HG03378 (cell line): ENCODE measurements around the gene ARF1.

Experiments used
- ATAC-seq: cut with Tn5 transposase; IDR thresholded peaks from one replicate; pipeline ENCODE4 v1.9.1; 2021; ENCODE audit warnings: mild to moderate bottlenecking, moderate library complexity; ENCODE audit not compliant: unreplicated experiment

The ARF1 gene

DNA sequence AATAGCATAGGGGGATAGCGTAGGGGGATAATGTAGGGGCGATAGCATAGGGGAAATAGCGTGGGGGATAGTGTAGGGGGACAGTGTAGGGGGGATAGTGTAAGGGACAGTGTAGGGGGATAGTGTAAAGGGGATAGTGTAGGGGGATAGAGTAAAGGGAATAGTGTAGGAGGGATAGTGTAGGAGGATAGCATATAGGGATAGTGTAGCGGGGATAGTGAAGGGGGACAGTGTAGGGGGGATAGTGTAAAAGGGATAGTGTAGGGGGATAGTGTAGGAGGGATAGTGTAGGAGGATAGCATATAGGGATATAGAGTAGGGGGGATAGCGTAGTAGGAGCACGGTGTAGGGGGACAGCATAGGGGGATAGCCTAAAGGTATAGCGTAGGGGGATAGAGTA, 14.1 kb upstream of the ARF1 start:
- ATAC-seq = no peak

GRCh38 chr1:228070173-228070572, 12.3 kb upstream of the ARF1 start:
- ATAC-seq = no peak

DNA sequence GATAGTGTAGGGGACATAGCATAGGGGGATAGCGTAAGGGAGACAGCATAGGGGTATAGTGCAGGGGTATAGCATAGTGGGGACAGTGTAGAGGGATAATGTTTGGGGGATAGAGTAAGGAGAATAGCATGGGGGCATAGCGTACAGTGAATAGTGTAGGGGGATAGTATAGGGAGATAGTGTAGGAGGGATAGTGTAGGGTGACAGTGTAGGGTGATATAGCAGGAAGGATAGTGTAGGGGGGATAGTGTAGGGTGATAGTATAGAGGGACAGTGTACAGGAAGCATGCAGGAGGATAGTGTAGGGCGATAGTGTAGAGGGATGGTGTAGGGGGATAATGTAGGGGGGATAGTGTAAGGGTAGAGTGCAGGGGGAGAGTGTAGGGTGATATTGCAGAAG, 11.7 kb upstream of the ARF1 start:
- no peak for ATAC-seq

DNA sequence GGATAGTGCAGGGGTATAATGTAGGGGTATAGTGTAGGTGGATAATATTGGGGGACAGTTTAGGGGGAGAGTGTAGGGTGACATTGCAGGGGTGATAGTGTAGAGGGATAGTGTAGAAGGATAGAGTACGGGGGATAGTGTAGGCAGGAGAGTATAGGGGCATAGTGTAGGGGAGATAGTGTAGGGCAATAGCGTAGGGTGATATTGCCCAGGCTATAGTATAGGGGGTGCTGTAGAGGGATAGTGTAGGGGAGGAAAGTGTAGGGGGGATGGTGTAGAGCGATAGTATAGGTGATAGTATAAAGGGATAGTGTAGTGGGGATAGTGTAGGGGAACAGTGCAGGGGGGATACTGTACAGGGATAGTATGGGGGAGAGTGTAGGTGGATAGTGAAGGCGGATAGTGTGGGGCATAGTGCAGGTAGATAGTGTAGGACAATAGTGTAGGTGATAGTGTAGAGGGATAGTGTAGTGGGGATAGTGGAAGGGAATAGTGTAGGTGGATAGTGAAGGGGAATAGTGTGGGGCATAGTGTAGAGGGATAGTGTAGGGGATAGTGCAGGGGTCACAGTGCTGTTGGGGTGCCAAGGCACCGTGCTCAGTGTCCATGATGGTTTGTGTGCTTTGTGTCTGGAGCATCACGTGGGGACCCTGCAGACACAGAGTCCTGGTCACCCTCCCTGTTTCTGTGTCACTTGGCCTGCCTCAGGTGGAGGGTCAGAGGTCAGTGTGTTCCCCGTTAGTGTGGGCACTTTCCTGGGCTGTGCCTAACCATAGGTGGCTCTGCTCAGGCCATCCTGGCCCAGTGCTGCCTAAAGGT, 10.5 kb upstream of the ARF1 start:
- no peak for ATAC-seq

GRCh38 chr1:228072658-228073043, 9.9 kb upstream of the ARF1 start:
- no peak for ATAC-seq

DNA sequence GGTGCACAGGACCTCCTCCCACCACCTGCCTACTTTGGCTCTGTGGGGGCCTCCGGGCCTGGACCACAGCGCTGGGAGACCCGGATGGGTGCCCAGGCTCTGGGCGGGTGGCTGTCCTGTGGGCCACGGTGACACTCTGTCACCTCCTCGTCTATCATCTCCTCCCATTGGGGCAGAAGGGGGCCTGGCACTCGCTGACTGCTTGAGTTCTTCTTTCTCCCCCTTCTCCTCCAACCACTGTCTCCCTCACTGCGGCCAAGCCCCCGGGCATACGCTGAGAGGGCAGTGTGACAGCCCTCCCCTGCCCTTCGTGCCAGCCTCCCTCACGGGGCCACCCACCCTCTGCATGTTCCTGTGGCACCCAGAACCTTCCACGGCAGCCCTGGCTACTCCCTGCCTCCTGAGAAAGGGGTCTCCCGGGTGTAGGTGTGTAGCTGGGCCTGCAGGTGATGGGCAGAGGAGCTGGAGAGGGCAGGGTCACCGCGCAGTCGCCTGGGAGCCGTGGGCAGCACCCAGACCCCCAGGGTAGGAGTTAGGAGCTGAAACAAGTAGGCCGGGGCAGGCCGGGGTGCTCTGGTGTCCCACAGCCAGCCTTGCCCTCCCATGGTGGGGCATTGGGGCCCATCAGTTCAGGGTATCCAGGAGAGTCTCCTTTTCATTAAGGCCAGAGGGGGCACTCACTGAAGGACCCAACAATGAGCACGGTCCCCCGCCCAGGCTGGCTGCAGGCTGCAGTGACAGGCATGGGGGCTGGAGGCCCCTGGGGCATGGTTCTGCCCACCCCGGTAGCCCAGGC, 9.2 kb upstream of the ARF1 start:
- ATAC-seq = no peak

DNA sequence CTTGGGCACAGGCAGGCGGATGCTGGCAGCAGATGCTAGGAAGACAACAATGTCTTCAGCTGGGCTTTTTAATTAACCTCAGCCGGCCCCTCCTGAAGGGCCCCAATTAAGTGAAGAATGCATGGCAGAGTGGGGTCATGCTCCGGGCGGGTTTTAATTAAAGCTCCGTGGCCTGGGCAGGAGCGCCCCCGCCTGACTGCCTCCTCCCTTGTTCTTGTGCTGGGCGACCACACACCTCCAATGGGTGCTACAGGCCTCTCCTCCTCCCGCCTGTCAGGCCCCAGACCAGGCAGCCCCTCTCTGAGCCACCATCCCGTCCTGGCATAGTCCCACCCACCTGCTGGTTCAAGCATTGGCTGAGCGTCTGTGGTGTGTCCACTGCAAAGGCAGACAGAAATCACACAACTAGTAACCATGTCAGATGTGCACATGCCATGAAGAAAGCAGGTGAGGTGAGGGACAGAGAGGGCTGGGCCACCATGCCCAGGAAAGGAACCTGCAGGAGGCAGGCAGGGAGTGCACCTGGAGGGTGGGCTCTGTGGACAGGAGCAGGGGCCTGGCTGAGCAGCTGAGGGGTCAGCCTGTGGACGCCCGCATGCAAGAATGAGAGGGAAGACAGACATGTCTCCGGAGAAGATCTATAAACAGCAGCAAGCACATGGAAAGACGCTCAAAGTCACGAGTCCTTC, 8.5 kb upstream of the ARF1 start:
- ATAC-seq = no peak

DNA sequence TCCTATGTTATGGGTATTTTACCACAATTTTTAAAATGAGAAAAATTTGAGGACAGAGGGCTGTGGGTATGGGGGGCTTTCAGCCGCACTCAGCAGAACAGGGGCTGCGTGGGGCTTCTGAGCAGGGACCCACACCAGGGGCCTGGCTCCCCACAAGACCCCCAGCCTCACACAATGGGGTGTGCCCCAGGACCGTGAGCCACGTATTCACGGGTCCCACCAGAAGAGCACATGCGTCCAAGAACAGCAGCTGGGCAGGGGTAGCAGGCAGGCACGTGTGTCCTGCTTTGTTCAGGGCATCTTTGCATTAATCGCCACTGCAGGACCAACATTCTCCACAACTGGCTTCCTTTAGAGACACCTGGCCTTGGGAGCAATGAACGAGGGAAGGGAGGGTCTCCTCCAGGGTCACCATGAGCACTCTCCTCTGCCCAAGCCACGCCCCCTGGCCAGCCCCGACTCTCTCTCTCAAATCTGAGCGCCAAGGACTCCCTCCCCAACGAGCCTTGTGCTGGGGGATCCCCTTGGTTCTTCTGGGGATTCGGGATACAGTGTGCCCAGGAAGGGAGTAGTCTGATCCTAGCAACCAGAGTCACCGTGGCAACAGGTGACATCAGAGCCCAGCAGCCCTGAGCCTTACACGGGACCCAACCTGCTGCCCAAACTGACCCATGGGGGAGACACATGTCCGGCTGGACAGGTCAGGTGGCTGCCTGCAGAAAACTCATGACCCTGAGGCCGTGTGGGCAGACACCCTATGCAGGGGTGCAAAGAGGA, 7.4 kb upstream of the ARF1 start:
- no peak for ATAC-seq

GRCh38 chr1:228075801-228076271, 6.7 kb upstream of the ARF1 start:
- ATAC-seq = no peak

DNA sequence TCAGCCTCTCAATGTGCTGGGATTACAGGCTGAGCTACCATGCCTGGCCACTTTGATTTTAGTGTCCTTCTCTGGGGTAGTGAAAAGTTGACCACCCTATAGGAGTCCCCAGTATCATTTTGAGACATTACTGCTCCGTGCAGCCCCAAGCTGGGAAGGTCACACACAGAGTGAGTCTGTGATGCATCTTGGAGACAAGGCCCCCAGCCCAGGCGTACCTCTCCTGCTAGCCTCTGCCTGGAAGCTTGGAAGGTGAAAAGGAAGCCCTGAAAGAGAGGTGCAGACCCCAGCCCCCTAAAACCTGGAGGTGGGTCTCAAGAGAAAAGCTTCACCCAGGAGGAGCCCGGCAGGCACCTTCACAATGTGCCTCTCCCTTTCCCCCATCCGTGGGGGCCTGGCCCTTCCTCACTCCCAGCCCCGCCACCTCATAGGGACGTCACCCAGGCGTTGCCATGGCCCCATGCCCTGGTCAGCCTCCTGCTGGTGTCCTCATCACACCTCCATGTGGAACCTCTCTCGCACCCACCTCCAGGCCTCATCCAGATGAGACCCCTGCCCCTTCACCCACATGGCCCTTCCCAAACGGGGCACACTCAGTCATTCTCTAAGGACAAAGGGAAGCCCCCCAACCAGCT, 5.6 kb upstream of the ARF1 start:
- ATAC-seq = no peak

DNA sequence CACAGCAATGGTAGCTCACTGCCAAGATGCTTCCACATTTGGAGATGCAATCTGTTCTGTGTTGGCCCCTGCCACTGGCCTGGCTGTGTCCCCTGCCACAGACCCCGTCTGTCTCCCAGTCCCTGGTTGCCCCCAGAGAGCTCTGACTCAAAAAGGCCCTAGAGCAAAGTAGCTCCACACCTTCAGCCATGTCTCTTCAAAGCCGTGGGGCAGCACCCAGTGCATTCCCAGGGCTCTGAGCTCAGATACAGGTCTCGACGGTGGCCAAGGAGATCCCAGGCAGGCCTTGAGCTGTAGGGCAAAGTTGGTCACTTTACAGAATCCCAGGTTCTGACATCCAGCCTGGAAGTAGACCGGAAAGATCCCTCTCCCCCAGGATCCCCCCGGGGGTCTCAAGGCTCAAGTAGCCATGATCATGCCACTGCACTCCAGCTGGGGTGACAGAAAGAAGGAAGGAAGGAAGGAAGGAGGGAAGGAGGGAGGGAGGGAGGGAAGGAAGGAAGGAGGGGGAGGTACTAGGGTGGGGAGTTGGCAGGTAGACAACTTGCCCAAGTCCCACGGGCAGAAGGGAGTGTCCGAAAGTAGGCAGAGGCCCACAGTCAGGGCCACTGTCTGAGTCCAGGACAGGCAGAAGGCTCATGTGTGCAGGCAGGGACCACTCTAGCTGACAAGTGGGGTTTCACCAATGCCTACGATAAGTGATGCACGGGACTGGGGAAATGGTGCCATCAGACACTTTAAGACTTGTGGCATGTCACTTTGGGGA, 4.8 kb upstream of the ARF1 start:
- ATAC-seq = no peak

DNA sequence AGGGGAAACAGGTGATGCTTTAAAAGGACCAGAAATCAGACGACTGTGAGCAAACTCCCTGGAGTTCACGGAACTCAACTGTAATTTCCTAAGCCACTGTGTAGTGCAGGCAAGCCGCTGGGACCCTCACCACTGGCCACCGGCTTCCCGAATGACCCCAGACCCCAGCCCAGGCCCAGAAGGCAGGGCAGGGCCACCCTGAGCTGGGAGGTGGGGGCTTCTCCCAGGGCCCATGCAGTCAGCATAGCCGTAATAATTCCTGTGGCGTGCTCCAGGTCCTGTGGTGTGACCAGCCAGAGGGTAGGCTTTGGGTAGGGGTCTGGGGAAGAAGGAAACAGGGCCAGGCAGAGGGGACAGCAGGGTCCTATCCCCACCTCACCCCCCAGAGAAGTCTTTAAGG, 3.5 kb upstream of the ARF1 start:
- ATAC-seq = no peak

DNA sequence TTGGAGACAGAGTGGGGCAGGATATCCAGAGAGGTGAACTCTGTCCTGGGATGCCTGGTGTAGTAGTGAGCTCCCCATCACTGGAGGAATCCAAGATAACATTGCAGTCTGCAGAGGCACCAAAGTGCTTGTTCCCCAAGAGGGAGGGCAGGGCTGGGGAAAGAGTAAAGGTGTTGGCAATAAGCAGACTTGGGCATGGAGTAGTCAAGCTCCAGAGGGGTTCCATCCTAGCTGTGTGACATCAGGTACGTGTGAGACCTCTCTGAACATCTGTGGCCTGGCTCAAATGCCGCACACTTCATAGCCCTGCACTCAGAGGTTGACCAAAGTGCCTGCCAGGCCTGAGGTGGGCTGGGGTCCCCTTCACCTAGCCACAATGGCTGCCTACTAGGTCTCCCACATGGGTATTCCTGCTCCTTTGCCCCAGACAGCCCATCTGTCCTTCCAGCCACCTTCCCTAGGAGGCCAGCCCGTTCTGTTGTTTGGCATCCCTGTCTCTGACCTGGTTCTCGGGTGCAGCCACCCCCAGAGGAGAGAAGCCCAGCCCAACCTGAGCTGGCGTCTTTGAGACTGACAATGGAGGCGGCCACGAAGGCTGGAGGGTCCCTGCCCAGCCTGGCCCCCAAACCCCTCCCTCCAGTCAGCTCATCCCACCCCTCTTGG, 2.8 kb upstream of the ARF1 start:
- ATAC-seq = no peak

GRCh38 chr1:228081144-228081543, 1.4 kb upstream of the ARF1 start:
- ATAC-seq = no peak

- ATAC-seq = peak; percentile 4
Observed at GRCh38 chr1:228081578-228082213, 812 bp upstream of the ARF1 start.

DNA sequence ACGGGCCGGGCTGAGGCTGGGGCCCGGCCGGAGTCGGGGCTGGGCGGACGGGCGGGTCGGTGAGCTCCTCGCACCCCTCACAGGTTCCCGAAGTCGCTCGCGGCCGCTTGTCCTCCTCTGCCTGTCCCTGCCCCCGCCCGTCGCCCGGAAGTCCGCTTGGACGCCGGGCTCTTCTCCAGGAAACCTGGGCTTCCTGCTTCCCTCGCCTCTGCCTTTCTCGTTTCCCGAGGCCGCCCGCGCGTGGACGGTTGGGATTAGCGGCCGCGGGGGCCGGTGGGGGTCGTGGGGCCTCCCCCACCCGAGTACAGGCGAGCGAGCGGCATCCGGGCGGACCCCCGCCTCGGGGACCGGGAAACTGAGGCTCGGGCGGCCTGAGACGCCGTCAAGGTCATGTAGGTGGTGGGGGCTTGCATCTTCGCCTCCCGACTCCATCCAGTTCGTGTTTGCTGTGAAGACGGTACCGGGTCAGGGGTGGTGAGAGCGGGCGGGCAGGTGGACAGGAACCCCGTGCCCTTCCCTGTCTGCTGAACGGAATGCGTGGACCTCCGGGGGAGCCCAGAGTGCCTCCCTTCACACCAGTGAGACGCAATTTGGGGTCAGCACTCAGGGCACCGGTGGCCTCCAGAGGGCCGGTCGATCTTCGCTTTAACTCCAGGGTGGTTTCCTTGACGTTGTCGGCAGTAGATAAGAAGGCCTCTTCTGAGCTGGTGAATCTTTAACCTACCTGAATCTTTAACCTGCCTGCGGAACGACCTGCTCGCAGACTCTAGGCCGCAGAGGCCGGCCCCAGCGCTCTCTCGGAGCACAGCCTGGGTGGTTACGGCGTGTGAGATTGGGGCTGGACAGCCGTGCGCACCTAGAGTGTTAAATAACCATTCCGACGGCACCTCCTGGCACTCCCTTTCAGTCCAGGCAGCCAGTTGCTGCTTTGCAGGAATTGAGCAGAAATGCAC, 686 bp downstream of the ARF1 start:
- no peak for ATAC-seq

DNA sequence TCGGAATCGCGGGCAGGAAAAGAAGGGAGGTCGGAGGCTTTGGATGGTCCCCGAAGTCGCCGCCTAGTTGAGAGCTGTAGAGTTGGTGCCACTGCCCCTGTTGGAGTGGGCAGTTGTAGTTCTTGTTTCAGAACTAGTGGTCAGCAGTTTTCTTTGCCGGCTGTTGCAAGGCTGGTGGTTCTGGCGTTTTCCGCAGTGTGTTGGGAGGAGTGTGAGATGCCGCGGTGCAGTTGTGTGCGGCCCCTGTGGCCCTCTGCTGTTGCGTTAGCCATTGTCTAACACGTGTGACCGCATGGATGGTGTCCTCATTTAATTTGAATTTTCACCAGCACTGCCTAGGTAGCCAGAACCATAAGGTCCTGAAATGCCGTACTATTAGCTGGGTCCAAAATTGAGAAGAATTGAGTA, 1.4 kb downstream of the ARF1 start:
- no peak for ATAC-seq

GRCh38 chr1:228084325-228084724, 1.8 kb downstream of the ARF1 start:
- ATAC-seq = no peak
